Testis (tissue), 3 donors: ENCODE measurements around the gene TBXAS1. TPM values are rescaled to one million over a fixed set of nuclear protein-coding genes. Genes with fewer than 3 reads are reported as not detected.

Experiments
- DNase-seq: peaks from one replicate; pipeline ENCODE4 v3.0.0-alpha.2; 2019
- H3K27ac ChIP-seq, 2 donors: fragments of 200-600 bp; sonication (generic); one replicate each; pipeline ENCODE4 v1.5.1; 2019
- H3K27me3 ChIP-seq: fragments of 200-600 bp; sonication (generic); one replicate; pipeline ENCODE4 v1.5.1; 2019
- H3K36me3 ChIP-seq: fragments of 200-600 bp; sonication (generic); one replicate; pipeline ENCODE4 v1.5.1; 2017; ENCODE audit warnings: low read depth; ENCODE audit errors: missing control alignments
- H3K4me1 ChIP-seq: fragments of 200-600 bp; sonication (generic); one replicate; pipeline ENCODE4 v1.5.1; 2019
- H3K4me3 ChIP-seq, 2 donors: fragments of 200-600 bp; sonication (generic); one replicate each; pipeline ENCODE4 v1.5.1; 2017 to 2019
- H3K9me3 ChIP-seq: fragments of 200-600 bp; sonication (generic); one replicate; pipeline ENCODE4 v1.5.1; 2017
- CTCF ChIP-seq, 3 experiments: fragments of 450-650 bp in 2 of 3; fragments of 200-600 bp in 1 of 3; sonication (generic) in 1 of 3; IDR thresholded peaks; one replicate each; pipeline ENCODE4 v1.5.1; 2016 to 2019; ENCODE audit warnings: antibody characterized with exemption in 3 of 3, mild to moderate bottlenecking in 2 of 3, moderate library complexity in 1 of 3
- POLR2A ChIP-seq: fragments of 450-650 bp; IDR thresholded peaks from one replicate; pipeline ENCODE4 v1.6.1; 2017; ENCODE audit warnings: antibody characterized with exemption, mild to moderate bottlenecking, moderate library complexity
- WGBS, 2 donors: methylation state at CpG; one replicate each; pipeline ENCODE4 v1.1.5; 2018; 5-methylcytosine and 5-hydroxymethylcytosine counted together
- intact Hi-C: fragments of 100-400 bp; cut with DNase I; formaldehyde crosslinking; loops from one replicate; pipeline ENCODE4 v1.15.1; 2023; ENCODE audit warnings: low total_unique reads
- polyA plus RNA-seq: library from polyadenylated mRNA; stranded (reverse); fragments of 350-450 nt; fragmentation: Illumina TruSeq; extraction: RNeasy Lipid Tissue Mini Kit (QIAGEN cat#74804); gene quantifications from one replicate; pipeline ENCODE4 v1.2.3, GENCODE V29; 2014; ENCODE audit warnings: low read depth, low replicate concordance; ENCODE audit not compliant: insufficient read depth
- total RNA-seq, 2 donors: library from RNA; depleted of rRNA; stranded (reverse); fragments of >200 nt; gene quantifications; one replicate each; pipeline ENCODE4 v1.2.3, GENCODE V29; 2016

The TBXAS1 gene
- total and polyA plus RNA-seq, 3 donors from 2014 or later: 4.9 to 5.7 (median 5.2) TPM

- no peak overlapping the region for H3K27ac ChIP-seq
- intact Hi-C loops: no loop called here
- no peak for DNase-seq
- TF ChIP-seq POLR2A (no peak), CTCF (IDR thresholded peaks at IDR 0.05) (no peak)
- H3K4me3 ChIP-seq: no peak overlapping the region
- no peaks in the 10 kb centered on the region for H3K27me3 ChIP-seq
- no peaks in the 10 kb centered on the region for H3K9me3 ChIP-seq
- H3K4me1 ChIP-seq: no peaks in the 10 kb centered on the region
- H3K36me3 ChIP-seq: no peaks in the 10 kb centered on the region
- WGBS, 2 donors: 96 to 98% methylated on average over 6 of the region's 6 CpGs
Observed at GRCh38 chr7:140044251-140044650, 215.2 kb downstream of the TBXAS1 start.

- no peaks in the 10 kb centered on the region for H3K27me3 ChIP-seq
- intact Hi-C loops: no loop called here
- no peak for DNase-seq
- TF ChIP-seq CTCF (IDR thresholded peaks at IDR 0.05): no peak
- TF ChIP-seq POLR2A: no peak
- WGBS, 2 donors: 56 to 66% methylated on average over 6 of the region's 6 CpGs
- H3K4me3 ChIP-seq: no peak overlapping the region
- H3K4me1 ChIP-seq: no peaks in the 10 kb centered on the region
- H3K9me3 ChIP-seq: no peaks in the 10 kb centered on the region
- H3K27ac ChIP-seq: no peak overlapping the region
- H3K36me3 ChIP-seq: no peaks in the 10 kb centered on the region
Observed at GRCh38 chr7:140045697-140046096, 216.6 kb downstream of the TBXAS1 start.

GRCh38 chr7:140047197-140047596 is 218.1 kb downstream of the TBXAS1 start:
- WGBS, 2 donors: 95 to 97% methylated on average over 3 of the region's 3 CpGs

GRCh38 chr7:140048138-140048537 is 219.1 kb downstream of the TBXAS1 start:
- no peaks in the 10 kb centered on the region for H3K27me3 ChIP-seq
- no peaks in the 10 kb centered on the region for H3K9me3 ChIP-seq
- no peak overlapping the region for H3K4me3 ChIP-seq
- intact Hi-C loops: no loop called here
- 94 to 97% methylated on average over 4 of the region's 4 CpGs for WGBS, 2 donors
- TF ChIP-seq POLR2A (no peak), CTCF (IDR thresholded peaks at IDR 0.05) (no peak)
- no peaks in the 10 kb centered on the region for H3K4me1 ChIP-seq
- H3K36me3 ChIP-seq: no peaks in the 10 kb centered on the region
- no peak overlapping the region for H3K27ac ChIP-seq
- DNase-seq: no peak

More at GRCh38 chr7:140047197-140047596, 218.1 kb downstream of the TBXAS1 start:
- Histone ChIP-seq H3K9me3 (no peaks in the 10 kb centered on the region), H3K27ac (no peak overlapping the region), H3K27me3 (no peaks in the 10 kb centered on the region), H3K36me3 (no peaks in the 10 kb centered on the region), H3K4me1 (no peaks in the 10 kb centered on the region), H3K4me3 (no peak overlapping the region)
- TF ChIP-seq POLR2A (no peak), CTCF (IDR thresholded peaks at IDR 0.05) (no peak)
- intact Hi-C loops: no loop called here
- DNase-seq: no peak

GRCh38 chr7:140048989-140049338 is 219.9 kb downstream of the TBXAS1 start:
- no peaks in the 10 kb centered on the region for H3K36me3 ChIP-seq
- no peak overlapping the region for H3K4me3 ChIP-seq
- no peak for TF ChIP-seq POLR2A
- no peak for TF ChIP-seq CTCF (IDR thresholded peaks at IDR 0.05)
- no peaks in the 10 kb centered on the region for H3K4me1 ChIP-seq
- intact Hi-C loops: no loop called here
- no peaks in the 10 kb centered on the region for H3K9me3 ChIP-seq
- no peaks in the 10 kb centered on the region for H3K27me3 ChIP-seq
- no peak for DNase-seq
- WGBS, 2 donors: 65 to 77% methylated on average over 1 of the region's 1 CpG
- no peak overlapping the region for H3K27ac ChIP-seq
